Activated naive CD4-positive, alpha-beta T cell treated with anti-CD3 and anti-CD28 coated beads, Interleukin-2, amount 10 ng/mL, durations not matched to agents 7 days and 5 days (primary cell): ENCODE results near the gene DNAJC7.

Experiments used
- CTCF ChIA-PET: fragments of 350-600 bp; sonication (Branson Sonifier 250); formaldehyde crosslinking; loops from one replicate; lab custom pipeline; 2021; ENCODE audit warnings: antibody characterized with exemption; lab: Charles Lee
- DNase-seq: peaks from one replicate; pipeline ENCODE4 v3.0.0-alpha.2; 2020
- H3K27ac Mint-ChIP-seq: one replicate; pipeline ENCODE4 v1.8.0; 2021; ENCODE audit warnings: mild to moderate bottlenecking, moderate library complexity, mixed read lengths
- H3K27me3 Mint-ChIP-seq: one replicate; pipeline ENCODE4 v1.8.0; 2021; ENCODE audit warnings: mild to moderate bottlenecking, mixed read lengths
- H3K36me3 Mint-ChIP-seq: one replicate; pipeline ENCODE4 v1.8.0; 2021; ENCODE audit warnings: mixed read lengths
- H3K4me1 Mint-ChIP-seq: one replicate; pipeline ENCODE4 v1.8.0; 2021; ENCODE audit warnings: mixed read lengths
- H3K4me3 Mint-ChIP-seq: one replicate; pipeline ENCODE4 v1.8.0; 2021; ENCODE audit warnings: mild to moderate bottlenecking, moderate library complexity, mixed read lengths
- H3K9me3 Mint-ChIP-seq: one replicate; pipeline ENCODE4 v1.8.0; 2021; ENCODE audit warnings: mixed read lengths

DNAJC7 gene, protein sequence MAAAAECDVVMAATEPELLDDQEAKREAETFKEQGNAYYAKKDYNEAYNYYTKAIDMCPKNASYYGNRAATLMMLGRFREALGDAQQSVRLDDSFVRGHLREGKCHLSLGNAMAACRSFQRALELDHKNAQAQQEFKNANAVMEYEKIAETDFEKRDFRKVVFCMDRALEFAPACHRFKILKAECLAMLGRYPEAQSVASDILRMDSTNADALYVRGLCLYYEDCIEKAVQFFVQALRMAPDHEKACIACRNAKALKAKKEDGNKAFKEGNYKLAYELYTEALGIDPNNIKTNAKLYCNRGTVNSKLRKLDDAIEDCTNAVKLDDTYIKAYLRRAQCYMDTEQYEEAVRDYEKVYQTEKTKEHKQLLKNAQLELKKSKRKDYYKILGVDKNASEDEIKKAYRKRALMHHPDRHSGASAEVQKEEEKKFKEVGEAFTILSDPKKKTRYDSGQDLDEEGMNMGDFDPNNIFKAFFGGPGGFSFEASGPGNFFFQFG

DNA sequence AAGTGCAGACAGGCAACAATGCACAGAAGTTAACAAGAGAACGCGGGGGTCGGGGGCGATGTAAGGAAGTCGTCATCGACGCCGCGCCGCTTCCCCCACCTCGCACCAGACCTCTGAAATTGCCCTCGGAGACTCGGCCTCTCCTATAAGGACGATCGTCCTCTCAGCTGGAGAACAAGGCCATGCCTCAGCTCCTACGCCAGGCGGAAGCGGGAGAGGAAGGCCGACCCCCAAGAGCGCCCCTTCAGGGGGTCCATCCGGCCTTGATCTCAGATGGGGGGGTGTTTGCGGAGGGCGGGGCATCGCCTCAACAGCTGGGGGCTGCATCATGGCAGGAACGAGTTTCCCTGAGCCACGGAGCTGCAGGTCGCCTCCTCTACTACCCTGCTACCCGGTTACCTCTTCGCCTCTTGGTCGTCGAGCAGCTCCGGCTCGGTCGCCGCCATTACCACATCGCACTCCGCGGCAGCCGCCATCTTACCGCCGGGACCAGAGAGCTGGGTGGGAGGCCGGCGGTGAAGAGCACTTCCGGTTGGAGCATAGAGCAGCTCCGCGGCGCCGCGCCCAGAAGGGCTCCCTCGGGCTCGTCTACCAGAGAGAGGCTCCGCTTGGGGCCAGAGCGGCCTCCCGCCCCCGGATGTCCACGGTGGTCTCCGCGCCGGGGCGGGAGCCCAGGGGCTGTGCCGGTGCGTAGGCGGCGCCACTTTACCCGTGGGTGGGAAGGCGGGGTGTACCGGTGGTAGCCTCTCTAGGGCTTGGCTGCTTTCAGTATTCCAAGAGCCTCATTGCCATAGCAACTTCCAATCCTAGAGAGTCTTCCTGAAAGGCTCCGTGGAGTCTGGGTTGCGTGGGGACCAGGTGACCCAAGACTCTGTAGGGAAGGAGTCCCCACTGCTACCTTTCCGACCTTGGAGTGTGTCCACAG, at the start of gene DNAJC7:
Gene DNAJC7 (minus strand): TSS at position 499 of the 925 bp plus-strand sequence. CDS start 23 bp downstream, at position 476.
- peaks cover 64% of the 10 kb centered on the region for H3K4me1 Mint-ChIP-seq
- peaks cover 17% of the 10 kb centered on the region for H3K36me3 Mint-ChIP-seq
- DNase-seq: peak; percentile 92
- no peaks in the 10 kb centered on the region for H3K27me3 Mint-ChIP-seq
- peak within 1 kb of the TSS; percentile 99 for H3K4me3 Mint-ChIP-seq
- CTCF ChIA-PET: interaction anchor here (0.7 to 14.4 kb wide), 7 partner anchors 8 to 215 kb away, joined by 3 to 222 read pairs (median 4); partner anchors contain the start of genes DHX58, KAT2A and ODAD4
- peak within 1 kb of the TSS; percentile 98 for H3K27ac Mint-ChIP-seq
- no peaks in the 10 kb centered on the region for H3K9me3 Mint-ChIP-seq

DNA sequence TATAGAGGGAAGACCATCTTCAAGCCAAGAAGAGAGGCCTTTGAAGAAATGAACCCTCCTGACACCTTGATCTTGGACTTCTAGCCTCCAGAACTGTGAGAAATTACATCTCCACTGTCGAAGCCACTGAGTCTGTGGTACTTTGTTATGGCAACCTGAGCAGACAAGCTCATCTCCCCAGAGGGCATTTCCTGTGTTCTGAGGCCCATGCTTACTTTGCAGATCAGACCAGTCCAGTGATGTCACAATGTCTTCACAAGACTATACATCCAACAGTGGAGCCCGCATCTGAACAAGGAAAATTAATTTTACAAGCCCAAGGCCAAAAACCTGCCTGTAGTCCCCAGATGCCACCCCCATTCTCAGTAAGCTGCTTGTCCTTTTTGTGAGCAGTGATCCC, 48.0 kb upstream of the DNAJC7 start:
- Mint-ChIP-seq H3K36me3 (no peaks in the 10 kb centered on the region), H3K27ac (no peak overlapping the region), H3K9me3 (no peaks in the 10 kb centered on the region), H3K27me3 (peaks cover 48% of the 10 kb centered on the region), H3K4me3 (no peak overlapping the region), H3K4me1 (peaks cover 30% of the 10 kb centered on the region)
- CTCF ChIA-PET: interaction anchor here (0.8 to 5.3 kb wide), 16 partner anchors 9 to 104 kb away, joined by 3 to 58 read pairs (median 4); partner anchors contain the start of genes DHX58, NKIRAS2 and ZNF385C
- DNase-seq: no peak

DNA sequence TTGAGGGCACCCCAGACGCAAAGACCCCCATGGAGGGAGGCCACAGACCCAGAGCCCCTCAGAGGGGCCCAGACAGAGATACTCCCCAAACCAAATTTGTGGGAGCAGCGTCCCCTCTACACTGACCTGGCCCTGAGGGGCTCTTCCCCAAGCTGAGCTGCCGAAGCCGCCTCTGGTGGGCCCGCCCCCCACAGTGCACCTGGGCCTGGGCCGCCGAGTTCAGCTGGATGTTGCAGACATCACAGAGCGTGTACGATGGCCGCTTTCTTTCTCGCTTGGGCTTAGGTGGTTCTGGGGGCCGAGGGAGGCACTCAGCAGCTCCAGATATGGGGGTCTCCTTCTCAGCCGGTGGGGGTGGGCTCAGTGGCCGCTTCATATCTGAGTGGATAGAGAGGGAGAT, 45.4 kb upstream of the DNAJC7 start:
- CTCF ChIA-PET: interaction anchor here (1.0 to 1.5 kb wide), 3 partner anchors 11 to 43 kb away, joined by 3 to 5 read pairs (median 4); partner anchors contain the start of gene NKIRAS2
- Mint-ChIP-seq H3K27ac (no peak overlapping the region), H3K4me3 (no peak overlapping the region), H3K36me3 (no peaks in the 10 kb centered on the region), H3K27me3 (peaks cover 37% of the 10 kb centered on the region), H3K9me3 (no peaks in the 10 kb centered on the region), H3K4me1 (peaks cover 33% of the 10 kb centered on the region)
- DNase-seq: no peak

DNA sequence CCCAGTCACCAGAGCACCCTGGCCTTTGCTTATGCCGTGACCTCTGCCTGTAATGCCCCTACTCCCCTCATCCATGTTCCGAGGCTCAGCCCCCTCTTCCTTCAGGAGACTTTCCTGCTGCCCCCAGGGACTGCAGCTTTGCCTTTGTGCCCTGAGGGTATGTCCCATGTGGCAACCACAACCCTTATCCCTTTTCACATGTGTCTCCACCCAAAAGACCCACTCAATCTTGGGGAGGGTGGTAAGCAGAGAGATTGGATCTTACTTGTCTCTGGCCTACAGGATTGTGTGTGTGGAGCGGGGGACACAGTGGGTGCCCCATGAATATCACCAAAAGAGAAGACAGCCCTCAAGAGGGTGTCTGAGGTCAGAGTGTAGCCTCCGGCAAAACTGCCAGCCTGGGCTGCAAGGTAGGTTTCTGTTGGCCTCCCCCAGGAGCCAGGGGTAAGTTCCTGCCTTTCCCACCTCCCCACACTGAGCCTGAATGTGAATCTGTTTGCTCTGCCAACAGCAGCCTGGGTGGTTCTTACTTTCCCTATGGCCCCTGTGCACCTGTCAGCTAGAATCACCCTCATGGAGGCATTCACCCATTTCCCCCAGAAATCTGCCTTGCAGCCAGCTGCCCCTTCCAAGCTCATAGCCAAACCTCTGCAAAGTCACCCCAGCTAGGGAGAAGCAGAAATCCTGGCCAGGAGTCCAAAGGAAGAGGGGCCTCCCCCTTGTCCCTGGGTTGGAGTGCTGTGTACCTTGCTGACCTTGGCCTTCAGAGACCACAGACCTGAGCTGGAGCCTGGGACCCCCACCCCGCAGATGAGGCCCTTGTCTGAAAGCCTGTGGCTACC, 44.6 kb upstream of the DNAJC7 start:
- Mint-ChIP-seq H3K4me3 (no peak overlapping the region), H3K4me1 (peaks cover 33% of the 10 kb centered on the region), H3K27ac (no peak overlapping the region), H3K9me3 (no peaks in the 10 kb centered on the region), H3K27me3 (peaks cover 34% of the 10 kb centered on the region), H3K36me3 (no peaks in the 10 kb centered on the region)
- no peak for DNase-seq
- CTCF ChIA-PET: interaction anchor here (1.0 to 1.5 kb wide), 2 partner anchors 31 to 43 kb away, joined by 3 to 5 read pairs; partner anchors contain the start of gene NKIRAS2

DNA sequence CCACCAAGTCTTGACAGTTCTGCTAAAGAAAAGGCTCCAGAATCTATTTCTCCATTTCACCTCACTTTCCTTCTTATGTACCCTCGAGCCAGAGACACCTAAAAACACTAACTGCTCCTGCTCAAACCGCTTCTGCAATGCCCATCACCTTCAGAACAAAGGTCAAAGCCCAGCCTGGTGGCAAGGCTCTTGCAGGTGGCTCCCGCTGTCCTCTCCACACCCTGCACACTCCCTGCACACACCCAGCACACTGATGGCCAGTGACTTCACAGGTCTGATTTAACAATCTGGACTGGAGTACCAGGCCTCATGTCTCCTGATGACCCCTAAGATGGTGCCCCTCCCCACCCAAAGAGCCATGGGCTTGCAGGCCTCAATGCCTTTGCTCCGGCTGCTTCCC, 43.0 kb upstream of the DNAJC7 start:
- H3K27ac Mint-ChIP-seq: no peak overlapping the region
- H3K36me3 Mint-ChIP-seq: no peaks in the 10 kb centered on the region
- no peak for DNase-seq
- H3K4me3 Mint-ChIP-seq: no peak overlapping the region
- CTCF ChIA-PET: interaction anchor here (1.0 kb wide), 1 partner anchor 98 kb away, joined by 3 read pairs; no protein-coding TSS in a partner anchor
- H3K4me1 Mint-ChIP-seq: peaks cover 32% of the 10 kb centered on the region
- peaks cover 44% of the 10 kb centered on the region for H3K27me3 Mint-ChIP-seq
- no peaks in the 10 kb centered on the region for H3K9me3 Mint-ChIP-seq

DNA sequence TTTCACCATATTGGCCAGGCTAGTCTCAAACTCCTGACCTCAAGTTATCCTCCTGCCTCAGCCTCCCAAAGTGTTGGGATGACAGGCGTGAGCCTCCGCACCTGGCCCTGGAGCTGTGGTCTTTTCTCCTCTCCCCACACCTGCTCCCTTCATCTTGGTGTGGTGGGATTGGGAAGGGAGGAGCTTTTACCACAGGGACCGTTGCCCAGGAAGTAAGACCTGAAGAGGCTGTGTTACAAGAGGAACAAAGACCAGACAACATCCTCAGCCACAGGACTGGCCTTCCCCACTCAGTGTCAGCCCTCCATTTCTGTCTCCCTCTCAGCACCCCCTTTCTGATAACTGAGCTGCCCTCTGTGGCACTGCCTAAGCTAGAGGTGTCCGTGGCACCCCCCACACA, 42.6 kb upstream of the DNAJC7 start:
- H3K4me1 Mint-ChIP-seq: peaks cover 28% of the 10 kb centered on the region
- no peaks in the 10 kb centered on the region for H3K36me3 Mint-ChIP-seq
- CTCF ChIA-PET: interaction anchor here (1.0 to 1.4 kb wide), 2 partner anchors 8 to 97 kb away, joined by 3 to 7 read pairs; no protein-coding TSS in a partner anchor
- no peaks in the 10 kb centered on the region for H3K9me3 Mint-ChIP-seq
- DNase-seq: no peak
- H3K27me3 Mint-ChIP-seq: peaks cover 48% of the 10 kb centered on the region
- H3K4me3 Mint-ChIP-seq: no peak overlapping the region
- no peak overlapping the region for H3K27ac Mint-ChIP-seq

DNA sequence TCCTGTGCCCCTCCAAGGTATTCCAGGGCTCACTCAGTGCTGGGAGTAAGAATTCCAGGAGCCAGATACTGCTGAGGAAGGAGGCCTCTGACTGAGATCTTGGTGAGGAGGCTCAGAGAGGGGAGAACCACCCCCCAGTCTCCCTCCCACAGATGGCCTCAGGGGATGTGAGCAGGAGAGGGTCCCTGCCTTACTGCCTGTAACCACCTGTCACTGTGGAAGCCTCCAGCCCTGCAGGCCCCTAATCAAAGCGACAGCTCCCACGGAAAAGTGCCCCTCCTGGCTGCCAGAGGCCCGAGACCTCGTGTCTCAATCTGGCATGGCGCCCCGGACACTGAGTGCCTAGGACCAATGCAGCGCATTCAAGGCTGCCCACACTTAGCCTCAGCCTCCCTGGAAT, 40.8 kb upstream of the DNAJC7 start:
- H3K27me3 Mint-ChIP-seq: peaks cover 50% of the 10 kb centered on the region
- CTCF ChIA-PET: no interaction called here
- H3K9me3 Mint-ChIP-seq: no peaks in the 10 kb centered on the region
- no peak overlapping the region for H3K4me3 Mint-ChIP-seq
- no peak overlapping the region for H3K27ac Mint-ChIP-seq
- H3K36me3 Mint-ChIP-seq: no peaks in the 10 kb centered on the region
- DNase-seq: no peak
- H3K4me1 Mint-ChIP-seq: peaks cover 10% of the 10 kb centered on the region

DNA sequence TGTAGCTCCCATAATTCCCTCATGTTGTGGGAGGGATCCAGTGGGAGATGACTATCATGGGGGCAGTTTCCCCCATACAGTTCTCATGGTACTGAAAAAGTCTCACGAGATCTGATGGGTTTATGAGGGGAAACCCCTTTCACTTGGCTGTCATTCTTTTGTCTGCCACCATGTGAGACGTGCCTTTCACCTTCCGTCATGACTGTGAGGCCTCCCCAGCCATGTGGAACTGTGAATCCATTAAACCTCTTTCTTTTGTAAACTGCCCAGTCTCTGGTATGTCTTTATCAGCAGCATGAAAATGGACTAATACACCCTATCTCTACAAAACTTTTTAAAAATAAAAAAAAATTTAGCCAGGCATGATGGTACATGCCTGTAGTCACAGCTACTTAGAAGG, 39.4 kb upstream of the DNAJC7 start:
- CTCF ChIA-PET: no interaction called here
- H3K36me3 Mint-ChIP-seq: no peaks in the 10 kb centered on the region
- DNase-seq: no peak
- H3K4me3 Mint-ChIP-seq: no peak overlapping the region
- H3K27me3 Mint-ChIP-seq: peaks cover 55% of the 10 kb centered on the region
- H3K4me1 Mint-ChIP-seq: peaks cover 5% of the 10 kb centered on the region
- H3K9me3 Mint-ChIP-seq: no peaks in the 10 kb centered on the region
- H3K27ac Mint-ChIP-seq: no peak overlapping the region

DNA sequence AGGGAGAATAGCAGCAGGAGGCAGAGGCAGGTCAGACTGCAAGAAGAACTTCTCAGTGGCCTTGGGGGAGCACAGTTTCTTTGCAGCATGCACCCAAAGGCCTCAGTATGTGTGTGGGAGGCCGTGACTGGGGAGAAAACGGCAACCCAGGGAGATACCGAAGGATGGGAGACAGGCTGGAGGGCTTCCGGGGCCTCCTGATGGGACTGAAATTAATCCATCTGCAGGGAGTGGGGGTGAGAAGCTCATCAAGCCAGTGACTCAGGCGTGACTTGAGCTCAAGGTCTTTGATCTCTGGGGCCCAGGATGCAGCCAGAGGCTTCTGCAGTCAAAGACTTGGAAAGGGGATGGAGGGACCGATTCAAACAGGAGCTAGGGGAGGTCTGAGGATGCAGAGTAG, 38.3 kb upstream of the DNAJC7 start:
- CTCF ChIA-PET: interaction anchor here (1.0 to 2.6 kb wide), 3 partner anchors 10 to 16 kb away, joined by 3 to 8 read pairs (median 6); no protein-coding TSS in a partner anchor
- Mint-ChIP-seq H3K9me3 (no peaks in the 10 kb centered on the region), H3K27ac (no peak overlapping the region), H3K4me1 (peaks cover 10% of the 10 kb centered on the region), H3K27me3 (peaks cover 65% of the 10 kb centered on the region), H3K4me3 (no peak overlapping the region), H3K36me3 (no peaks in the 10 kb centered on the region)
- DNase-seq: no peak

DNA sequence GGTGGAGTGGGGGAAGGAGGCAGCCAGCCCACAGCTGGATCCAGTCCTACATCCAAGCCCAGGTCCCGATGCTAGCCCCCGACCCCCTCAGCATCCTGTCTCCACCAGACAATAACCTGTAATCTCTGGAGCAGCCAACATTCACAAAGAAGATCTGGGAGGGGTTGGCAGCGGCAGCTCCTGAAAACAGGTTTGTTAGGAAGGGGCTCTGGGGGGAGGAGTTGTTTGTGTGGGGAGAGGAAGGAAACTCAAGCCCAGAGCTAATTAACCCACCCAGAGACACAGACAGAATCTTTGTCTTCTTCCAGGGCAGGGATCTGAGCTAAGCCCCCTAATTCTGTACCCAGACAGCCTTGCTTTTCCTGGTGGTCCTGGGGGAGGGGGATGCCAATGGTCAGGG, 37.8 kb upstream of the DNAJC7 start:
- peaks cover 68% of the 10 kb centered on the region for H3K27me3 Mint-ChIP-seq

DNA sequence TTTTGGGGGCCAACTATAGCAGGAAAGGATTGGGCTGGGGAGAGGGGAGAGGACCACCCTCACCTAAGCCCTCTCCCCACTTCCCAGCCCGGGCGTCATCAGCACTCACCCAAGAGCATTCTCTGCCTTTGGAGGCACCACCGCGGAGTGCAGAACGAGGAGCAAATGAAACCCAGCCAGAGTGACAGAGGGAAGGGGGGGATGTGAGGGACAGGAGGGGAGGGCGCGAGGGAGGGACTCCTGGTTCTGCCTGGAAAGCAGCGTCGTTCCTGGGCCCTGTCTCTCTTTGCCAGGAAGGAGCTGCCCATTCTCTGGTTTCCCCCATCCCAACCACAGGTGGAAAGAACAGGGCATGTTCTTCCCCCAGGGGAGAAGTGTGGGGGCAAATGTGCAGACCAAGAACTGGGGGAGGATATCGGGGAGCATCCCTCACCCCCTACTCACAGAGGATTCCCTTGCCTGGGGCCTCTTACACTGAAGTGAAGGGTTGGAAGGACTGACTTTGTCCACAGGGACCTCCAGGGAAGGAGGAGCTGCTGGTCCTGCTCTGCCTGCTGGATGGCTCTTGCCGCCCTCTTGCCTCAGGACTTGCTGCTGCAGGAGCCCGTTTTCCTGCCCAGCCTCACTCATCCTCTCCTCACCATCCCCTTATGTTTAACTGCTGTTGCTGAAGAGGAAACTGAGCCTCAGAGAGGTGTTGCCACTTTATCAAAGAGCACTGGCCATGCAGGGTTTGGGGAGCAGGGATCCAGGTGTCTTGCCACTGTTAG, 36.7 kb upstream of the DNAJC7 start:
- Mint-ChIP-seq H3K4me1 (peaks cover 10% of the 10 kb centered on the region), H3K27ac (peak overlapping the region; percentile 68), H3K4me3 (no peak overlapping the region), H3K36me3 (no peaks in the 10 kb centered on the region), H3K9me3 (no peaks in the 10 kb centered on the region), H3K27me3 (peaks cover 76% of the 10 kb centered on the region)
- CTCF ChIA-PET: interaction anchor here (2.6 kb wide), 1 partner anchor 14 kb away, joined by 6 read pairs; no protein-coding TSS in a partner anchor
- no peak for DNase-seq

More for the DNA sequence above, 37.8 kb upstream of the DNAJC7 start:
- no peak for DNase-seq
- Mint-ChIP-seq H3K27ac (no peak overlapping the region), H3K9me3 (no peaks in the 10 kb centered on the region), H3K4me3 (no peak overlapping the region), H3K4me1 (peaks cover 7% of the 10 kb centered on the region), H3K36me3 (no peaks in the 10 kb centered on the region)
- CTCF ChIA-PET: interaction anchor here (1.0 to 2.6 kb wide), 3 partner anchors 11 to 15 kb away, joined by 3 to 8 read pairs (median 6); no protein-coding TSS in a partner anchor

DNA sequence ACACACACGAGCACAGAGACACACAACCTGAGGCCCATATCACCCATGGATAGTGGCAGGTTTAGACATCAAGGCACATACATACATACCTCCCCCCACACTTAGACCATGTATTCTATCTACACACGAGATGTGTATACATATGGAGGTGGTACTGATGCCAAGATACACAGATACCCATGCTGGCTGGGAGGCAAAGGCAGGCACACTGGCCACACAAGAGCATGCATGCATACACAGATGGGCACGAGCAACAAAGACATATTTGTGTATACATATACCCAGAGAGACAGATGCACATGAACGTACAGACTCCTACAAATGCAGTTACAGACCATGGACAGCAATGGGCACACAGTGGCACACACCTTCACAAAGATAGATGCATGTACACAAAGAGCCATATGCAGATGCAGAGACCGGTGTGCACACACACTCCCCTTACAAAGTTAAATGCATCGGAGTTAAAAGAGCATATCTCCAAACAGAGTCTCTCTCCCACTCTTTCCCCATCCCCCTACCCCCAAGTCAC, 35.2 kb upstream of the DNAJC7 start:
- DNase-seq: no peak
- Mint-ChIP-seq H3K4me3 (no peak overlapping the region), H3K36me3 (no peaks in the 10 kb centered on the region), H3K9me3 (no peaks in the 10 kb centered on the region), H3K27me3 (peaks cover 85% of the 10 kb centered on the region), H3K27ac (no peak overlapping the region), H3K4me1 (peaks cover 10% of the 10 kb centered on the region)
- CTCF ChIA-PET: no interaction called here
